Astrocyte of the cerebellum (primary cell): ENCODE results near the gene NUDCD3.

ENCODE experiments used
- DNase-seq: peaks from one replicate; pipeline ENCODE4 v3.0.0-alpha.2; 2011; ENCODE audit warnings: low read depth
- H3K4me3 ChIP-seq: 2 replicates; pipeline ENCODE4 v1.5.1; 2011; ENCODE audit warnings: mild to moderate bottlenecking, low read depth, low read length, moderate library complexity
- in situ Hi-C: cut with HindIII; loops from 2 replicates; pipeline ENCODE4 v1.10.0; 2017; ENCODE audit warnings: low sequenced_read_pairs
- TF ChIP-seq, protein P1 (sequence below): IDR thresholded peaks from 2 replicates; pipeline ENCODE4 v1.5.1; 2012; ENCODE audit warnings: low read length, low read depth, moderate library complexity, mild to moderate bottlenecking; ENCODE audit errors: missing control alignments

NUDCD3 gene

DNA sequence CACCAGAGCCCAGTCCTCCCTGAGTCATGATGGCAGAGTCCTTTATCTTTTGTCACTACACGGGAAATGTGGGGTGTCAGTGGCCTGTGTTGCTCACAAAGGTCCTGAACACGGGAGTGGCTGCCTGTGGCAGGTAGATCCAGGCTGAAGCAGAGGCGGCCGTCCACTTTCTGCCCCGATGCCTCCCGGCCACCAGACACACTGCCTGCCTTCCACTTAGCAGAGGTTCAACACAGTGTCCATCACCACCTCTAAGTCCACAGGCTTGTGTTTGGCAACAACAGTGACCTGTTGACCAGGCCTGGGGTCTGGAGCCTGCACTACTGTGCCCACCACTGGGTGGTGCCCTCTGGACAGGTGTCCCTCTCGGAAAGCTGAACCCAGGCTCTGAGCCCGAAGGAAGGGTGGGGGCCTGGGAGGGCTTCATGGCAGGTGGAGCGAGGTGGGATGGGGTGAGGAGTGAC lies 115.2 kb downstream of the NUDCD3 start:
- H3K4me3 ChIP-seq = no peak overlapping the region
- in situ Hi-C loops = no loop called here
- TF ChIP-seq, protein P1, sequence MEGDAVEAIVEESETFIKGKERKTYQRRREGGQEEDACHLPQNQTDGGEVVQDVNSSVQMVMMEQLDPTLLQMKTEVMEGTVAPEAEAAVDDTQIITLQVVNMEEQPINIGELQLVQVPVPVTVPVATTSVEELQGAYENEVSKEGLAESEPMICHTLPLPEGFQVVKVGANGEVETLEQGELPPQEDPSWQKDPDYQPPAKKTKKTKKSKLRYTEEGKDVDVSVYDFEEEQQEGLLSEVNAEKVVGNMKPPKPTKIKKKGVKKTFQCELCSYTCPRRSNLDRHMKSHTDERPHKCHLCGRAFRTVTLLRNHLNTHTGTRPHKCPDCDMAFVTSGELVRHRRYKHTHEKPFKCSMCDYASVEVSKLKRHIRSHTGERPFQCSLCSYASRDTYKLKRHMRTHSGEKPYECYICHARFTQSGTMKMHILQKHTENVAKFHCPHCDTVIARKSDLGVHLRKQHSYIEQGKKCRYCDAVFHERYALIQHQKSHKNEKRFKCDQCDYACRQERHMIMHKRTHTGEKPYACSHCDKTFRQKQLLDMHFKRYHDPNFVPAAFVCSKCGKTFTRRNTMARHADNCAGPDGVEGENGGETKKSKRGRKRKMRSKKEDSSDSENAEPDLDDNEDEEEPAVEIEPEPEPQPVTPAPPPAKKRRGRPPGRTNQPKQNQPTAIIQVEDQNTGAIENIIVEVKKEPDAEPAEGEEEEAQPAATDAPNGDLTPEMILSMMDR = no peak
- no peak for DNase-seq

DNA sequence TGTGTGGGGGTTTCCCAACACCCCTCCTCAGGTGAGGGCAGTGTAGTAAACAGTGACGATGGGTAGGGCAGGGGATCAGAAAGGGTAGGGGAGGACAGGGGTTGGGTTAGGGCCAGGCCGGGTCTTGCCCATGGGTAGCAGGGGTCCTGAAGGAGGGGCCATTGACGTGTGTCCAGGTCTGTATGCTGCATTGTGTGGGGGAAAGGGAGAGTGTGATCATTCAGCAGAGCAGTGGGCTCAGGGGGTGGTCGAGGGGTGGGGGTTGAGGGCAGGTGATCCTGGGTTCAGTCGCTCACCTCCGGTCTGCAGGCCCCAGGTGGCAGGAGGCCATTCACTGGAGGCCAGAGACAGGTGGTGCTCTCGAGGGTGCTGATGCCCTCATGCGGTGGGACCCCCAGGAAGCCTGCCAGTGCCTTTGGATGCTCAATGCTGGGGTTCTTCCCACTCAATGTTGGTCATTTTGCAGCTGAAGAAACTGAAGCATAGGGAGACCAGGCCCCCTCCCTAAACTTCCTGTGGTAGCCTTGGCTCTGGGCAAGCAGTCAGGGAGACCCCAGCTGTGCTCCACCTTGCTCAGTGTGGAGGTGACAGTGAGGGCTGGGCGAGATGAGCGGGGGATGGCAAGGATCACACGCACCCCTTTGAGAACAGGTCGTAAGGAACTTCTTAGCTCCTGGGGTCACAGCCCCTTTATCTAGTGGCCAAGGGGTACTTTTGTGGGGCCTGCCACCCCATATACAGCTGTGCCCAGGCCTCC lies 116.3 kb downstream of the NUDCD3 start:
- no peak for DNase-seq
- H3K4me3 ChIP-seq = no peak overlapping the region
- TF ChIP-seq, protein P1 = no peak
- in situ Hi-C loops = no loop called here

DNA sequence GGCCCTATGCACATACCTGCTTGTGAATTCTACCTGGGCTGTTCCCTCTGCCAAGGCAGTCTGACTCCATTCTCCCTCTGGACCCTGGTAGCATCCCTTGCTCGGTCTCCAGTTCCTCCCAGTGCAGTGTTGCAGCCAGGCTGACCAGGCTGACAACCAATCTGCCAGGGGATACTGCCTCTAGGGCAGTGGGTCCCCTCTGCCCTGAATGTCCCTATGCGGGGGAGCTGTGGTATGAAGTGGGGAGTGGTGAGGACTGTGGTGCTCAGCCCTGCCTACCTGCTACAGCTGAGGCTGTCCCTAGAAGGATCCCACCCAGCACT lies 117.1 kb downstream of the NUDCD3 start:
- no peak for DNase-seq
- in situ Hi-C loops = no loop called here
- TF ChIP-seq, protein P1 = no peak
- H3K4me3 ChIP-seq = no peak overlapping the region

- TF ChIP-seq, protein P1 = no peak
- DNase-seq = no peak
- in situ Hi-C loops = no loop called here
- no peak overlapping the region for H3K4me3 ChIP-seq
These were observed 117.7 kb downstream of the NUDCD3 start for GRCh38 chr7:44372560-44373417.

GRCh38 chr7:44368885-44369284 lies 121.6 kb downstream of the NUDCD3 start:
- TF ChIP-seq, protein P1 = no peak
- no peak overlapping the region for H3K4me3 ChIP-seq
- in situ Hi-C loops = no loop called here
- DNase-seq = no peak

DNA sequence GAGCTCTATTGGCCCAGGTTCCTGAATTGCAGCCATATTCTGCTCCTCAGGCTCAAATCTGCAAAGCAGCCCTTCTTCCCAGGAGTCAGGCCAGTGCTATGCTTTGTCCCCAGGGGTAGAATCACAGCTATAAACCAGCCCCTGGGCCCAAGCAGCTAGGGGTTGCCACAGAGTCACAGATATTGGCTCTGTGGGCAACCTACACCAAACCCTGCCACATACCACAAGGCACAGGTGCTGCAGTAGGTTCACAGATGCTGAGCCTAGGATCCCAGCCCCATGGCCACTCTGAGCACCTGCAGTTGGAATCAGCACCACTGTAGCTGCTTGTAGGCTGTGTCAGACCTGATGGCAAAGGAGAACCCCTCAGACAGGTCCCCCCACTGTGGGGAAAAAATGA lies 122.0 kb downstream of the NUDCD3 start:
- TF ChIP-seq, protein P1 = no peak
- DNase-seq = no peak
- H3K4me3 ChIP-seq = no peak overlapping the region
- in situ Hi-C loops = no loop called here
